Right lobe of liver (tissue), 4 donors: ENCODE measurements around the gene PHETA1.

ENCODE experiments used
- POLR2A ChIP-seq: fragments of 450-650 bp; IDR thresholded peaks from one replicate; pipeline ENCODE4 v1.6.1; 2017; ENCODE audit warnings: antibody characterized with exemption, mild to moderate bottlenecking
- TF ChIP-seq, protein P1 (sequence below), 4 donors: fragments of 200-600 bp in 3 of 4; fragments of 450-650 bp in 1 of 4; IDR thresholded peaks; one replicate each; pipeline versions ENCODE4 v1.5.1 to v1.8.0; 2016 to 2022; ENCODE audit warnings: antibody characterized with exemption in 4 of 4, mild to moderate bottlenecking in 2 of 4
- donor health status: DM: no; HTN: no; CAD: no.
- donor health status: DM: no; HTN: no; CAD: no.
- donor health status: DM: no; HTN: yes; CAD: no.

DNA sequence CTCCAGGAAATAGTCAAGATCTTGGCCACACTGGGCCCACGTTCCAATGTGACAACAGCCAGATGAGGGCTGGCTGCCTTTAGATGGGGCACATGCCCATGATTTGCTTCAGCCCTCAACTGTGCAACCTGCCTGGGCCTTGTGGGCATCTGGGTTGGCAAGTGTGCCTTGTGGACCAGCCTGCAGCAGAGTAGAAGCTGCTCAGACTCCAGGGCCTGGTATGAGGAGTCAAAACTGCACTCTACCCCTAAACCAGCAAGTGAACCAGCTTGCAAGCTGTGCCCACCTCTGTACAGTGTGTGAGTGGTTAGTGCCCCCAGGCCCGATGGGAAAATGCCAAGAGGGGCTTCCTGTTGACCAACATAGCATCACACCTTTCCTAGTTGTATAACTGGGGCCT lies 17.9 kb downstream of the PHETA1 start:
- TF ChIP-seq, protein P1, sequence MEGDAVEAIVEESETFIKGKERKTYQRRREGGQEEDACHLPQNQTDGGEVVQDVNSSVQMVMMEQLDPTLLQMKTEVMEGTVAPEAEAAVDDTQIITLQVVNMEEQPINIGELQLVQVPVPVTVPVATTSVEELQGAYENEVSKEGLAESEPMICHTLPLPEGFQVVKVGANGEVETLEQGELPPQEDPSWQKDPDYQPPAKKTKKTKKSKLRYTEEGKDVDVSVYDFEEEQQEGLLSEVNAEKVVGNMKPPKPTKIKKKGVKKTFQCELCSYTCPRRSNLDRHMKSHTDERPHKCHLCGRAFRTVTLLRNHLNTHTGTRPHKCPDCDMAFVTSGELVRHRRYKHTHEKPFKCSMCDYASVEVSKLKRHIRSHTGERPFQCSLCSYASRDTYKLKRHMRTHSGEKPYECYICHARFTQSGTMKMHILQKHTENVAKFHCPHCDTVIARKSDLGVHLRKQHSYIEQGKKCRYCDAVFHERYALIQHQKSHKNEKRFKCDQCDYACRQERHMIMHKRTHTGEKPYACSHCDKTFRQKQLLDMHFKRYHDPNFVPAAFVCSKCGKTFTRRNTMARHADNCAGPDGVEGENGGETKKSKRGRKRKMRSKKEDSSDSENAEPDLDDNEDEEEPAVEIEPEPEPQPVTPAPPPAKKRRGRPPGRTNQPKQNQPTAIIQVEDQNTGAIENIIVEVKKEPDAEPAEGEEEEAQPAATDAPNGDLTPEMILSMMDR (IDR thresholded peaks at IDR 0.05), result no peak
- TF ChIP-seq POLR2A, result no peak
